Stimulated activated naive CD8-positive, alpha-beta T cell treated with anti-CD3 and anti-CD28 coated beads, Interleukin-15, amount 100 ng/mL, for 72 hours (primary cell): ENCODE measurements around the gene UBAC2.

Experiments
- ATAC-seq: fragments of 150-1000 bp; cut with Tn5 transposase; 2 replicates; pipeline ENCODE4 v1.10.0; 2021; ENCODE audit warnings: mild to moderate bottlenecking, moderate library complexity
- DNase-seq, 2 donors: peaks; one replicate each; pipeline ENCODE4 v3.0.0; 2021 to 2022
- H3K27ac Mint-ChIP-seq, 2 donors: one replicate each; pipeline ENCODE4 v1.8.0; 2022; ENCODE audit warnings: mild to moderate bottlenecking in 2 of 2, mixed read lengths in 2 of 2, moderate library complexity in 2 of 2
- H3K27me3 Mint-ChIP-seq: one replicate; pipeline ENCODE4 v1.8.0; 2022; ENCODE audit warnings: mixed read lengths
- H3K4me1 Mint-ChIP-seq: one replicate; pipeline ENCODE4 v1.8.0; 2022; ENCODE audit warnings: mild to moderate bottlenecking, mixed read lengths
- H3K4me3 Mint-ChIP-seq, 2 donors: one replicate each; pipeline ENCODE4 v1.8.0; 2022; ENCODE audit warnings: mild to moderate bottlenecking in 2 of 2, mixed read lengths in 2 of 2, moderate library complexity in 1 of 2
- H3K9me3 Mint-ChIP-seq, 2 donors: one replicate each; pipeline ENCODE4 v1.8.0; 2022; ENCODE audit warnings: mixed read lengths in 2 of 2

Gene UBAC2

DNA sequence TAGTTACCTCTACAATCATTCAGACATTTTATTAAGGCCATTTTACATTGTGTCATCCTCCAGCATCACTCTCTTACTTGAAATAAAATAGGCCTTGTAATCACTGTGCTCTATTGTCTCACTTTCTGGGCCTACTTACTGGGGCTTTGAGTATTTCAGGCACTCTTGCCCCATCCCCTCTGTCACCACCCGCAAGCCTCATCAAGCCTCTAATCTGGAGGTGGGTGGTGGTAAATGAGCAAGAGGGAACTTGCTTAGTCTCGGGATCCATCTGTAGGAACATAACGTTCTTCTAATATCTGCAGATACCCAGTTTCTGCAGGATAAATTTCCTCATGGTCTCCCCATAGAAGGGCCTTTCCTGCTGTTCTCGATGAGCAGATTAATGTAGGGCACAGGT is 77.0 kb downstream of the UBAC2 start:
- ATAC-seq (no peak), DNase-seq (no peak)
- peak overlapping the region in 1 of 2 donors; percentile 35 for H3K27ac Mint-ChIP-seq
- peaks cover 99% of the 10 kb centered on the region for H3K4me1 Mint-ChIP-seq
- no peaks in the 10 kb centered on the region for H3K27me3 Mint-ChIP-seq
- H3K4me3 Mint-ChIP-seq = peak overlapping the region in 1 of 2 donors; percentile 14
- H3K9me3 Mint-ChIP-seq = peaks cover 0 to 6% of the 10 kb centered on the region in 2 donors

GRCh38 chr13:99278200-99278599 is 77.5 kb downstream of the UBAC2 start:
- ATAC-seq (peak; percentile 21), DNase-seq (no peak)
- H3K27ac Mint-ChIP-seq = no peak overlapping the region
- no peak overlapping the region for H3K4me3 Mint-ChIP-seq
- H3K9me3 Mint-ChIP-seq = no peaks in the 10 kb centered on the region
- peaks cover 99% of the 10 kb centered on the region for H3K4me1 Mint-ChIP-seq
- H3K27me3 Mint-ChIP-seq = no peaks in the 10 kb centered on the region

GRCh38 chr13:99278843-99279242 is 78.2 kb downstream of the UBAC2 start:
- Mint-ChIP-seq H3K4me3 (no peak overlapping the region), H3K27me3 (no peaks in the 10 kb centered on the region), H3K9me3 (no peaks in the 10 kb centered on the region), H3K27ac (no peak overlapping the region), H3K4me1 (peaks cover 99% of the 10 kb centered on the region)
- ATAC-seq (no peak), DNase-seq (no peak)

DNA sequence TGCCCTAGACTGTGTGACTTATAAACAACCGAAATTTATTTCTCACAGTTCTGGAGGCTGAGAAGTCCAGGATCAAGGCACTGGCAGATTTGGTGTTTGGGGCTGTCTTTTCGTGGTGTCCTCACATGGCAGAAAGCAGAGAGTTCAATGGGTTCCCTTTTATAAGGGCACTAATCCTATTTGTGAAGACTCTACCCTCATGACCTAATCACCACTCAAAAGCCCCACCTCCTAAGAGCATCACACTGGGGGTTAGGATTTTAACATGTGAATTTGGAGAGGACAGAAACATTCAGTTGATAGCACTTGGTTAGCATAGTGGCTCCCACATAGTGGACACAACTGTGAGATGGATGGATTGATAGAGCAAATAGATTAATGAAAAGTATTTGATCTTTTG is 79.0 kb downstream of the UBAC2 start:
- DNase-seq = no peak
- Mint-ChIP-seq H3K27me3 (no peaks in the 10 kb centered on the region), H3K4me1 (peaks cover 98% of the 10 kb centered on the region), H3K9me3 (no peaks in the 10 kb centered on the region), H3K4me3 (no peak overlapping the region), H3K27ac (peak overlapping the region in 1 of 2 donors; percentile 34)
- ATAC-seq = no peak

GRCh38 chr13:99280166-99280565 is 79.5 kb downstream of the UBAC2 start:
- Mint-ChIP-seq H3K27ac (peak overlapping the region; percentile 3 to 59), H3K27me3 (no peaks in the 10 kb centered on the region), H3K4me1 (peaks cover 98% of the 10 kb centered on the region), H3K9me3 (no peaks in the 10 kb centered on the region), H3K4me3 (no peak overlapping the region)
- no peak for ATAC-seq
- no peak for DNase-seq

DNA sequence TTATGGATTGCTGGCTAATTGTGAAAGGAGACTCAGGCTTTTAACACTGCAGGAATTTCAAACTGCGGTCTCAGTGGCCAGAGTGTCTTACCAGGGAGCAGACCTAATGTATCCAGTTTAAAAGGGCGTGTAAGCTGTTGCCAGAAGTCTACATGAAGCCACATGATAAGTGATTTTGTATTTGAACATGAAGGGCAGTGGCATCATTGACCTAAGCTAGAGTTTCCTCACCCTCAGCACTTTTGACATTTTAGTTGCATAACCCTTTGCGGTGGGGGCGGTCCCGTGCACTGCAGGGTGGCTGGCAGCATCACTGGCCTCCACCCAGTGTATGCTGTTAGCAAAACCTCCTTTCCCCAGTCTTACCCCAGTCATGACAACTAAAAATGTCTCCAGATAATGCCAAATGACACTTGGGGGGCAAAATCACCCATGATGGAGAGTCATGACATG is 81.2 kb downstream of the UBAC2 start:
- Mint-ChIP-seq H3K27me3 (no peaks in the 10 kb centered on the region), H3K4me3 (peak overlapping the region; percentile 33 to 36), H3K4me1 (peaks cover 98% of the 10 kb centered on the region), H3K27ac (peak overlapping the region in 1 of 2 donors; percentile 41), H3K9me3 (no peaks in the 10 kb centered on the region)
- DNase-seq = peak in 1 of 2 donors; percentile 65
- peak; percentile 93 for ATAC-seq

GRCh38 chr13:99282264-99283231 is 81.9 kb downstream of the UBAC2 start:
- ATAC-seq (no peak), DNase-seq (no peak)
- Mint-ChIP-seq H3K4me1 (peaks cover 98% of the 10 kb centered on the region), H3K4me3 (peak overlapping the region; percentile 33 to 36), H3K27ac (peak overlapping the region in 1 of 2 donors; percentile 41), H3K9me3 (no peaks in the 10 kb centered on the region), H3K27me3 (no peaks in the 10 kb centered on the region)

DNA sequence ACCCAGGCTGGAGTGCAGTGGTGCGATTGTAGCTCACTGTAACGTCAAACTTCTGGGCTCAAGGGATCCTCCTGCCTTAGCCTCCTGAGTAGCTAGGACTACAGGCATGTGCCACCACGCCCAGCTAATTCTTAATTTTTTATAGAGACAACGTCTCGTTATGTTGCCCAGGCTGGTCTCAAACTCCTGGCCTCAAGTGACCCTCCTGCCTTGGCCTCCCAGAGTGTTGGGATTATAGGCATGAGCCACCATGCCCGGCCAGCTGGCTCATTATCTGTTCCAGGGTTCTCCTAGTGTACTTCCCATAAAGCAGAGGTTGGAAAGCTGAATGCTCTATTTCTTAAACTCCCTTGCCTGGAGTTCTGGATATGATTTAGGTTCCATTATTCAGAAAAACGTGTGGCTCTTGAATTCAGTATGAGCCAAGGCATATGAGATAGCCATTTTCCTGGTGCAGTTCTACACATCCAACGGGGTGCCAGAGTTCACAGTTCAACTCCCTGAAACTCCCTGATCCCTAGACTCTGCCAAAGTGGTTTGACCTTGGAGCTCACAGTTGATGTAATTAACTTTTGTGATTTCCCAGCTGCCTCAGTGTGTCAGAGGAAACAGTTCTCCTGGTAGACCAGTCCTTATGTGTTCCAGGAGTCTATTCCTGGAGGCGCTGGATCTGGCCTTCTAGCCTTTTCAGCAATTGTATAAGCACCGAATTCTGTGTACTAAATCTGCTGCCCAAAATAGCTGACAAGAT is 85.0 kb downstream of the UBAC2 start:
- H3K27ac Mint-ChIP-seq = peak overlapping the region in 1 of 2 donors; percentile 6
- H3K27me3 Mint-ChIP-seq = no peaks in the 10 kb centered on the region
- DNase-seq = no peak
- no peak for ATAC-seq
- peaks cover 99% of the 10 kb centered on the region for H3K4me1 Mint-ChIP-seq
- no peak overlapping the region for H3K4me3 Mint-ChIP-seq
- no peaks in the 10 kb centered on the region for H3K9me3 Mint-ChIP-seq

DNA sequence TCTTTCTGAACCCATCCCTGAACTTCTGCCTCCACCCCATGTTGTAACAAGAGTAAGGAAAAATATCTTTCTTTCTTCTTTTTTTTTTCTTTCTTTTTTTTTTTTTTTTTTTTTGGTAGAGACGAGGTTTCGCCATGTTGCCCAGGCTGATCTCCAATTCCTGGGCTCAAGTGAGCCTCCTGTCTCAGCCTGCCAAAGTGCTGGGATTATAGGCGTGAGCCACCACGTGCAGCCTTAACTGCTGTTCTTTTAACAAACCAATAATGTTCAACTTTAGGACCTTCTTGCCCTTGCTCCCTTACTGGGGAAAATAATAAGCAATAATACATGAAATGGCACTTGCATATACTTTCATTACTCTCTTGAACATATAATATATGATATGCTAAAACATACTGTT is 86.9 kb downstream of the UBAC2 start:
- DNase-seq = no peak
- ATAC-seq = no peak
- peaks cover 85% of the 10 kb centered on the region for H3K4me1 Mint-ChIP-seq
- H3K27ac Mint-ChIP-seq = peak overlapping the region; percentile 81 to 93
- no peaks in the 10 kb centered on the region for H3K9me3 Mint-ChIP-seq
- no peaks in the 10 kb centered on the region for H3K27me3 Mint-ChIP-seq
- H3K4me3 Mint-ChIP-seq = peak overlapping the region; percentile 38 to 73

- H3K4me1 Mint-ChIP-seq = peaks cover 85% of the 10 kb centered on the region
- peak; percentile 90 for ATAC-seq
Observed at GRCh38 chr13:99288089-99288488, 87.4 kb downstream of the UBAC2 start.

GRCh38 chr13:99289271-99289670 is 88.6 kb downstream of the UBAC2 start:
- peak overlapping the region in 1 of 2 donors; percentile 23 for H3K27ac Mint-ChIP-seq
- H3K27me3 Mint-ChIP-seq = no peaks in the 10 kb centered on the region
- ATAC-seq (no peak), DNase-seq (no peak)
- no peaks in the 10 kb centered on the region for H3K9me3 Mint-ChIP-seq
- H3K4me3 Mint-ChIP-seq = peak overlapping the region in 1 of 2 donors; percentile 30
- peaks cover 82% of the 10 kb centered on the region for H3K4me1 Mint-ChIP-seq

More at GRCh38 chr13:99288089-99288488, 87.4 kb downstream of the UBAC2 start:
- no peaks in the 10 kb centered on the region for H3K27me3 Mint-ChIP-seq
- peak overlapping the region; percentile 21 to 28 for H3K4me3 Mint-ChIP-seq
- no peaks in the 10 kb centered on the region for H3K9me3 Mint-ChIP-seq
- DNase-seq = peak; percentile 36 to 82
- H3K27ac Mint-ChIP-seq = peak overlapping the region; percentile 7 to 81

DNA sequence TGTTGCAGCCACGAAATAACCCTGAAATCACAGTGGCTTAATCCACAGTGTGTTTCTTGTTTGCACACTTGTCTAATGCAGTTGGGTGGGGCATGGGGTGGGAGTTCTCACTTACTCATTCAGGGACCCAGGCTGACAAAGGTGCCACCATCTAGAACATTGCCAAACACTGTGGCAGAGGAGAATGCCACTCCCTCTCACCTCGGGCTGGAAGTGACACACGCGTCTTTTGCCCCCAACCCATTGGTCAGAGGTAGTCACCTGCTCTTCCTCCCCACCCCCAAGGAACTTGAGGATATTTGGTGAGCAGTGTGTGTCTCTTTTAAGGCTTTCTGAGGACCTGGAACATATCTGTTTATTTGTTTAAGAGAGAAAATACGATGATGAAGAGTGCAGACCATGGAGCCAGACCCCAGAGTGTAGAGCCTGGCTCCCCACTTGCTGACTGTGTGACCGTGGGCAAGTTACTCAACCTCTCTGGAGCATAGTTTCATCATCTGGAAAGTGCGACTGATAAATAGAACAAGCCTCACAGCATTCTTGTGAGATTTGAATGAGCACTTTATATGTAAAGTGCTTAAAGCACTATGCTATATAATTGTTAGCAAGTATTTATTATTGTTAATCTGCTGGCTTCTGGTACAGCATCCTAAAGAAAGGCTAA is 89.2 kb downstream of the UBAC2 start:
- ATAC-seq (peak; percentile 87), DNase-seq (peak in 1 of 2 donors; percentile 73)
- Mint-ChIP-seq H3K27ac (peak overlapping the region; percentile 88 to 96), H3K4me1 (peaks cover 79% of the 10 kb centered on the region), H3K27me3 (no peaks in the 10 kb centered on the region), H3K9me3 (no peaks in the 10 kb centered on the region), H3K4me3 (peak overlapping the region; percentile 37 to 73)

DNA sequence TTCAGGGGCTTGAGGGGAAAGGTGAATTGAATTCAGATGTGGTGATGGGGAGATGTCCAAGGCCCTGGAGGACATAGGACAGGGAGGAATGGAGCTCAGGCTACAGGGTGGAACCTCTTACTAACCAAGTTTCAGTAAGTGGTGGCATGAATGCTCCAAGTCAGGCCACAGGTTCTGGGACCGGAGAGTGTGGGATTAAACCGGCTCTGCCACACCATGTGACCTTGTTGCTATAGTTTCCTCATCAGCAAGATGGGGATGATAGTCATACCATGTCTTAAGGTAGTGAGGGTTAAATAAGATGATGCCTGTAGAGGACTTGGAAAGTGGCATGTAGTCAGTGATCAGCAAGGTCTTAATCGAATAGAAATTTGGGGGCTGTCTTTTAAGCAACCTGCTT is 90.2 kb downstream of the UBAC2 start:
- no peak for DNase-seq
- H3K27me3 Mint-ChIP-seq = no peaks in the 10 kb centered on the region
- peaks cover 79% of the 10 kb centered on the region for H3K4me1 Mint-ChIP-seq
- H3K27ac Mint-ChIP-seq = peak overlapping the region in 1 of 2 donors; percentile 96
- no peaks in the 10 kb centered on the region for H3K9me3 Mint-ChIP-seq
- no peak for ATAC-seq
- peak overlapping the region in 1 of 2 donors; percentile 1 for H3K4me3 Mint-ChIP-seq

- ATAC-seq (no peak), DNase-seq (no peak)
- H3K4me1 Mint-ChIP-seq = peaks cover 79% of the 10 kb centered on the region
- no peaks in the 10 kb centered on the region for H3K27me3 Mint-ChIP-seq
- no peaks in the 10 kb centered on the region for H3K9me3 Mint-ChIP-seq
- H3K27ac Mint-ChIP-seq = peak overlapping the region in 1 of 2 donors; percentile 14
- H3K4me3 Mint-ChIP-seq = no peak overlapping the region
Observed at GRCh38 chr13:99293178-99293577, 92.5 kb downstream of the UBAC2 start.

DNA sequence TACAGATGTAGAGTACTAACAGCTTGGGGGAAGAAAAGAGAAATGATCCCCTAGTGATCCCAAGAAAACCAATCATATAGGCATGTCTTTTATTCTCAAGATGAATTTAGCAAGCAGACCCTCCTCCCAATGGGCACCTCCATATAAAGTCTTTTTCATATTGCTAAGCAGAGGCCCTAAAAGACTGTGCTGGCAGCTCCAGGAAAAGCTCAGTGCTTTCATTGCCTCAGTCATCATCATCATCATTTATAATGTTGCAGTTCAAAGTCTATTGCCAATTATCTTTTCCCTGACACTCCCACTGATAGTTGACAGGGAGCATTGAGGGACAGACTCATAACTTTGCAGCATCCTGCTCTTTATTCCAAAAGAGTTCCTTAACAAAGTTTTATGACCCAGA is 93.5 kb downstream of the UBAC2 start:
- Mint-ChIP-seq H3K27me3 (no peaks in the 10 kb centered on the region), H3K4me1 (peaks cover 77% of the 10 kb centered on the region), H3K27ac (no peak overlapping the region), H3K4me3 (no peak overlapping the region), H3K9me3 (no peaks in the 10 kb centered on the region)
- ATAC-seq (no peak), DNase-seq (no peak)
